GM21390 (cell line): ENCODE data around the gene XIST.
"Not testable (repeated sequence)": the region's sequence is repeated elsewhere in the genome, so short reads cannot be mapped to it uniquely, and the experiment has no call there.

ENCODE experiments used
- ATAC-seq: cut with Tn5 transposase; IDR thresholded peaks from one replicate; pipeline ENCODE4 v1.9.1; 2021; ENCODE audit not compliant: unreplicated experiment

XIST gene

GRCh38 chrX:73852467-73852866 lies at the start of gene XIST:
TSS of gene XIST (minus strand) at chrX:73852714.
- no peak for ATAC-seq

- ATAC-seq = not testable (repeated sequence)
These were observed 45.8 kb upstream of the XIST start for GRCh38 chrX:73898315-73898714.

- not testable (repeated sequence) for ATAC-seq
These were observed 40.1 kb upstream of the XIST start for GRCh38 chrX:73892515-73893090.

- ATAC-seq = not testable (repeated sequence)
These were observed 29.7 kb upstream of the XIST start for GRCh38 chrX:73882260-73882659.

GRCh38 chrX:73877687-73878086 lies 25.2 kb upstream of the XIST start:
- ATAC-seq = no peak

- ATAC-seq = no peak
These were observed 24.4 kb upstream of the XIST start for GRCh38 chrX:73876911-73877310.

- no peak for ATAC-seq
These were observed 16.4 kb upstream of the XIST start for GRCh38 chrX:73868916-73869315.

- no peak for ATAC-seq
These were observed 14.6 kb upstream of the XIST start for GRCh38 chrX:73867144-73867543.

GRCh38 chrX:73863852-73864251 lies 11.3 kb upstream of the XIST start:
- no peak for ATAC-seq

GRCh38 chrX:73863268-73863667 lies 10.8 kb upstream of the XIST start:
- ATAC-seq = no peak

GRCh38 chrX:73859622-73860021 lies 7.1 kb upstream of the XIST start:
- ATAC-seq = no peak

GRCh38 chrX:73855546-73855945 lies 3.0 kb upstream of the XIST start:
- no peak for ATAC-seq

- no peak for ATAC-seq
These were observed 492 bp downstream of the XIST start for GRCh38 chrX:73852022-73852421.

GRCh38 chrX:73851014-73852009 lies 1.2 kb downstream of the XIST start:
- ATAC-seq = no peak

GRCh38 chrX:73850124-73851013 lies 2.1 kb downstream of the XIST start:
- no peak for ATAC-seq

GRCh38 chrX:73849073-73849472 lies 3.4 kb downstream of the XIST start:
- ATAC-seq = no peak

GRCh38 chrX:73847991-73848390 lies 4.5 kb downstream of the XIST start:
- ATAC-seq = no peak

GRCh38 chrX:73847100-73847499 lies 5.4 kb downstream of the XIST start:
- no peak for ATAC-seq

- ATAC-seq = no peak
These were observed 9.8 kb downstream of the XIST start for GRCh38 chrX:73842541-73843234.

- no peak for ATAC-seq
These were observed 11.2 kb downstream of the XIST start for GRCh38 chrX:73841337-73841736.
